GM18519 (cell line): ENCODE measurements around the gene UBE2A.

Source experiments
- ATAC-seq: cut with Tn5 transposase; IDR thresholded peaks from one replicate; pipeline ENCODE4 v1.9.1; 2021; ENCODE audit warnings: mild to moderate bottlenecking, moderate library complexity; ENCODE audit not compliant: unreplicated experiment, low FRiP score

The UBE2A gene

GRCh38 chrX:119606280-119607017 lies 32.1 kb downstream of the UBE2A start, which contains the start of gene NKRF:
NKRF (minus strand) TSS chrX:119606424.
- ATAC-seq: peak; percentile 90

- ATAC-seq: no peak
Observed at GRCh38 chrX:119607018-119607389, 32.6 kb downstream of the UBE2A start.

GRCh38 chrX:119614776-119615175 lies 40.4 kb downstream of the UBE2A start:
- no peak for ATAC-seq

GRCh38 chrX:119617517-119618164 lies 43.3 kb downstream of the UBE2A start:
- no peak for ATAC-seq

- no peak for ATAC-seq
Observed at GRCh38 chrX:119618439-119618838, 44.1 kb downstream of the UBE2A start.

GRCh38 chrX:119622356-119623232 lies 48.2 kb downstream of the UBE2A start:
- no peak for ATAC-seq

- no peak for ATAC-seq
Observed at GRCh38 chrX:119624417-119624816, 50.1 kb downstream of the UBE2A start.

- no peak for ATAC-seq
Observed at GRCh38 chrX:119624951-119625668, 50.7 kb downstream of the UBE2A start.

- no peak for ATAC-seq
Observed at GRCh38 chrX:119625843-119626242, 51.5 kb downstream of the UBE2A start.
